Natural killer cell (primary cell): ENCODE data around the gene MTHFD2L. TPM values are rescaled to one million over a fixed set of nuclear protein-coding genes. Genes with fewer than 3 reads are reported as not detected.

Source experiments
- ATAC-seq, 3 donors: fragments of 150-1000 bp in 2 of 3; fragments of 200-7000 bp in 1 of 3; cut with Tn5 transposase; 1 replicate in 1 of 3; 2 replicates in 2 of 3; pipeline ENCODE4 v1.10.0; 2021; ENCODE audit warnings: mild to moderate bottlenecking in 2 of 3, moderate library complexity in 2 of 3
- DNase-seq, 2 donors: peaks; one replicate each; pipeline versions ENCODE4 v3.0.0 to v3.0.0-alpha.2; 2013 to 2021; ENCODE audit warnings: mixed read lengths in 1 of 2
- H3K27ac ChIP-seq: one replicate; pipeline ENCODE4 v1.5.1; 2013; ENCODE audit warnings: mild to moderate bottlenecking, low read length
- H3K27me3 ChIP-seq: one replicate; pipeline ENCODE4 v1.6.1; 2013; ENCODE audit warnings: low read length; ENCODE audit not compliant: control insufficient read depth, insufficient read depth
- H3K36me3 ChIP-seq: one replicate; pipeline ENCODE4 v1.6.1; 2013; ENCODE audit warnings: low read length; ENCODE audit not compliant: control insufficient read depth, insufficient read depth
- H3K4me1 ChIP-seq: one replicate; pipeline ENCODE4 v1.6.1; 2013; ENCODE audit warnings: low read length; ENCODE audit not compliant: control insufficient read depth, insufficient read depth
- H3K4me3 ChIP-seq: one replicate; pipeline ENCODE4 v1.5.1; 2013; ENCODE audit warnings: low read length
- H3K9me3 ChIP-seq: one replicate; pipeline ENCODE4 v1.6.1; 2013; ENCODE audit warnings: low read length; ENCODE audit not compliant: control insufficient read depth, insufficient read depth
- H3K27ac Mint-ChIP-seq, 2 donors: one replicate each; pipeline ENCODE4 v1.8.0; 2022; ENCODE audit warnings: mild to moderate bottlenecking in 2 of 2, mixed read lengths in 2 of 2, moderate library complexity in 1 of 2
- H3K27me3 Mint-ChIP-seq, 2 donors: one replicate each; pipeline ENCODE4 v1.8.0; 2022; ENCODE audit warnings: low read depth in 2 of 2, mixed read lengths in 2 of 2
- H3K36me3 Mint-ChIP-seq: one replicate; pipeline ENCODE4 v1.8.0; 2022; ENCODE audit warnings: mixed read lengths
- H3K4me1 Mint-ChIP-seq, 2 donors: one replicate each; pipeline ENCODE4 v1.8.0; 2022; ENCODE audit warnings: mixed read lengths in 2 of 2
- H3K4me3 Mint-ChIP-seq: one replicate; pipeline ENCODE4 v1.8.0; 2022; ENCODE audit warnings: mild to moderate bottlenecking, moderate library complexity, mixed read lengths
- H3K9me3 Mint-ChIP-seq, 2 donors: one replicate each; pipeline ENCODE4 v1.8.0; 2022; ENCODE audit warnings: mixed read lengths in 2 of 2
- CTCF ChIP-seq: fragments of 200-600 bp; IDR thresholded peaks from one replicate; pipeline ENCODE4 v1.8.0; 2022; ENCODE audit warnings: antibody characterized with exemption
- WGBS: methylation state at CpG from one replicate; pipeline ENCODE4 v1.1.7; 2013; ENCODE audit warnings: missing lambda C conversion rate; ENCODE audit not compliant: insufficient coverage; 5-methylcytosine and 5-hydroxymethylcytosine counted together
- intact Hi-C: fragments of 100-400 bp; cut with micrococcal nuclease; formaldehyde crosslinking; loops from one replicate; pipeline ENCODE4 v1.14.2; 2022
- total RNA-seq, 4 donors: library from RNA; stranded (reverse); fragments of 120-200 nt in 1 of 4; gene quantifications; one replicate each; pipeline versions ENCODE4 v1.2.3 to v1.2.4, GENCODE V29; 2013 to 2022

The MTHFD2L gene
- total RNA-seq, 3 donors from 2014 or later (not counting 1 experiment from before 2014, with no cell fraction given): 9.5 to 11.7 (median 10.4) TPM

- H3K36me3 ChIP-seq: no peaks in the 10 kb centered on the region
- Mint-ChIP-seq H3K27me3 (peaks cover 7 to 10% of the 10 kb centered on the region in 2 donors), H3K4me3 (no peak overlapping the region), H3K9me3 (no peaks in the 10 kb centered on the region), H3K36me3 (no peaks in the 10 kb centered on the region), H3K27ac (no peak overlapping the region), H3K4me1 (no peaks in the 10 kb centered on the region)
- intact Hi-C loops: no loop called here
- H3K4me3 ChIP-seq: no peak overlapping the region
- no peaks in the 10 kb centered on the region for H3K27me3 ChIP-seq
- WGBS: 84% methylated on average over 5 of the region's 6 CpGs
- H3K9me3 ChIP-seq: no peaks in the 10 kb centered on the region
- no peak overlapping the region for H3K27ac ChIP-seq
- TF ChIP-seq CTCF: no peak
- H3K4me1 ChIP-seq: no peaks in the 10 kb centered on the region
- DNase-seq (no peak), ATAC-seq (no peak)
Observed at GRCh38 chr4:74109870-74110605, 47.9 kb upstream of the MTHFD2L start.

GRCh38 chr4:74110670-74111069, 47.2 kb upstream of the MTHFD2L start:
- Histone ChIP-seq H3K36me3 (no peaks in the 10 kb centered on the region), H3K4me1 (no peaks in the 10 kb centered on the region), H3K9me3 (no peaks in the 10 kb centered on the region), H3K27ac (no peak overlapping the region), H3K27me3 (no peaks in the 10 kb centered on the region), H3K4me3 (no peak overlapping the region)
- Mint-ChIP-seq H3K27ac (no peak overlapping the region), H3K4me1 (no peaks in the 10 kb centered on the region), H3K36me3 (no peaks in the 10 kb centered on the region), H3K4me3 (no peak overlapping the region), H3K27me3 (peaks cover 5 to 9% of the 10 kb centered on the region in 2 donors), H3K9me3 (no peaks in the 10 kb centered on the region)
- ATAC-seq: no peak
- no peak for DNase-seq
- no peak for TF ChIP-seq CTCF
- intact Hi-C loops: no loop called here

GRCh38 chr4:74111306-74111975, 46.5 kb upstream of the MTHFD2L start:
- WGBS: 80% methylated on average over 5 of the region's 5 CpGs
- Mint-ChIP-seq H3K9me3 (no peaks in the 10 kb centered on the region), H3K4me3 (no peak overlapping the region), H3K27ac (no peak overlapping the region), H3K27me3 (peaks cover 0 to 6% of the 10 kb centered on the region in 2 donors), H3K4me1 (no peaks in the 10 kb centered on the region), H3K36me3 (no peaks in the 10 kb centered on the region)
- intact Hi-C loops: no loop called here
- no peak for DNase-seq
- no peaks in the 10 kb centered on the region for H3K36me3 ChIP-seq
- H3K4me3 ChIP-seq: no peak overlapping the region
- ATAC-seq: no peak
- no peaks in the 10 kb centered on the region for H3K4me1 ChIP-seq
- no peaks in the 10 kb centered on the region for H3K27me3 ChIP-seq
- no peak for TF ChIP-seq CTCF
- no peaks in the 10 kb centered on the region for H3K9me3 ChIP-seq
- H3K27ac ChIP-seq: no peak overlapping the region
